ENCODE measurements around the gene CSNK1G3. TPM values are rescaled to one million over a fixed set of nuclear protein-coding genes. Genes with fewer than 3 reads are reported as not detected.

The CSNK1G3 gene
- polyA plus RNA-seq, 1 donor (not counting 4 experiments of a cell fraction or from before 2014, with no cell fraction given), result 34.0 TPM

- H3K79me2 ChIP-seq (ENCODE audit: control insufficient read depth, insufficient read depth, low read length), result no peaks in the 10 kb centered on the region
- DNase-seq (ENCODE audit: low read depth, low spot score) (no peak), FAIRE-seq (no peak)
- H3K9me3 ChIP-seq (ENCODE audit: control insufficient read depth, low read depth, low read length), result no peaks in the 10 kb centered on the region
- H3K4me3 ChIP-seq (ENCODE audit: control insufficient read depth in 2 of 3, extremely low read depth in 1 of 3, insufficient read depth in 2 of 3, low read depth in 1 of 3, low read length in 3 of 3), result no peak overlapping the region
- H3K4me1 ChIP-seq (ENCODE audit: control insufficient read depth, extremely low read depth, insufficient read depth, low read length), result peaks cover 7% of the 10 kb centered on the region
- dilution Hi-C loops (cut with MboI; ENCODE audit: extremely low pct_ligation_motif_present, low sequenced_read_pairs), result no loop called here
- H2AFZ ChIP-seq (ENCODE audit: control insufficient read depth, low read length), result no peak overlapping the region
- no peaks in the 10 kb centered on the region for H3K27me3 ChIP-seq (ENCODE audit: control insufficient read depth, extremely low read depth, insufficient read depth, low read length)
- no peaks in the 10 kb centered on the region for H3K36me3 ChIP-seq (ENCODE audit: control insufficient read depth in 2 of 2, extremely low read depth in 1 of 2, insufficient read depth in 2 of 2, low read length in 2 of 2)
- TF ChIP-seq CTCF (optimal IDR thresholded peaks at IDR 0.05 in 1 of 3, IDR thresholded peaks at IDR 0.05 in 1 of 3, conservative IDR thresholded peaks at IDR 0.05 in 1 of 3; ENCODE audit: extremely low read depth in 1 of 3, insufficient read depth in 2 of 3, low read length in 3 of 3) (no peak), EZH2 (IDR thresholded peaks at IDR 0.05; ENCODE audit: low read length) (no peak)
- no peak overlapping the region for H3K4me2 ChIP-seq (ENCODE audit: control insufficient read depth, extremely low read depth, insufficient read depth, low read depth, low read length)
- H3K27ac ChIP-seq (ENCODE audit: control insufficient read depth, insufficient read depth, low read length), result no peak overlapping the region
- H3K9ac ChIP-seq (ENCODE audit: control insufficient read depth, extremely low read depth, insufficient read depth, low read length), result no peak overlapping the region
- no peaks in the 10 kb centered on the region for H3K9me1 ChIP-seq (ENCODE audit: control insufficient read depth, extremely low read depth, insufficient read depth, low read length)
- no peaks in the 10 kb centered on the region for H4K20me1 ChIP-seq (ENCODE audit: control insufficient read depth, extremely low read depth, insufficient read depth, low read length)
These were observed 33.4 kb upstream of the CSNK1G3 start for GRCh38 chr5:123478546-123478945.

DNA sequence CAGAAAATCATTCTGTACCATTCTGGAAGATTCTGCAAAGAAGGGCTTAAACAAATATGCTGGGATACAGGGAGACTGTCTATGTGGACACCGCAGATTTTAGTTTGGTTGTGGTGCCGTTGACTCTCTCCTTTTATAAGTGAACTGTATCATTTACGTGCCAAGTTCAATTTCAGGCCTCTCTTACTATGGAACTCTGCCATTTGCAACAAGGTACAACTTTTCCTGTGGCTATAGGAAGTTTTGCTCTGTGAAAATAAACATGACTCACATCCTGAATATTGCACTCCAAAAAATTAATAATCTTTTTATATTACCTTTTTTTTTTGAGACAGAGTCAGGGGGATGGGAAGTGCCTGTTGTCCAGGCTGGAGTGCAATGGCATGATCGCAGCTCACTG lies 29.7 kb upstream of the CSNK1G3 start:
- dilution Hi-C loops (cut with MboI; ENCODE audit: extremely low pct_ligation_motif_present, low sequenced_read_pairs), result no loop called here
- DNase-seq (ENCODE audit: low read depth, low spot score) (peak; percentile 9), FAIRE-seq (no peak)
- Histone ChIP-seq H3K27me3 (ENCODE audit: control insufficient read depth, extremely low read depth, insufficient read depth, low read length) (no peaks in the 10 kb centered on the region), H3K9ac (ENCODE audit: control insufficient read depth, extremely low read depth, insufficient read depth, low read length) (no peak overlapping the region), H4K20me1 (ENCODE audit: control insufficient read depth, extremely low read depth, insufficient read depth, low read length) (no peaks in the 10 kb centered on the region), H2AFZ (ENCODE audit: control insufficient read depth, low read length) (peak overlapping the region; percentile 46), H3K9me3 (ENCODE audit: control insufficient read depth, low read depth, low read length) (no peaks in the 10 kb centered on the region), H3K9me1 (ENCODE audit: control insufficient read depth, extremely low read depth, insufficient read depth, low read length) (no peaks in the 10 kb centered on the region), H3K4me1 (ENCODE audit: control insufficient read depth, extremely low read depth, insufficient read depth, low read length) (peaks cover 7% of the 10 kb centered on the region), H3K27ac (ENCODE audit: control insufficient read depth, insufficient read depth, low read length) (peak overlapping the region; percentile 3), H3K36me3 (ENCODE audit: control insufficient read depth in 2 of 2, extremely low read depth in 1 of 2, insufficient read depth in 2 of 2, low read length in 2 of 2) (no peaks in the 10 kb centered on the region), H3K4me3 (ENCODE audit: control insufficient read depth in 2 of 3, extremely low read depth in 1 of 3, insufficient read depth in 2 of 3, low read depth in 1 of 3, low read length in 3 of 3) (peak overlapping the region in 1 of 3 experiments; percentile 17), H3K79me2 (ENCODE audit: control insufficient read depth, insufficient read depth, low read length) (no peaks in the 10 kb centered on the region), H3K4me2 (ENCODE audit: control insufficient read depth, extremely low read depth, insufficient read depth, low read depth, low read length) (peak overlapping the region; percentile 65)
- TF ChIP-seq EZH2 (IDR thresholded peaks at IDR 0.05; ENCODE audit: low read length), result no peak
- TF ChIP-seq CTCF (optimal IDR thresholded peaks at IDR 0.05 in 1 of 3, IDR thresholded peaks at IDR 0.05 in 1 of 3, conservative IDR thresholded peaks at IDR 0.05 in 1 of 3; ENCODE audit: extremely low read depth in 1 of 3, insufficient read depth in 2 of 3, low read length in 3 of 3), result no peak

All from keratinocyte (primary cell).